C4-2B (cell line): ENCODE data around the gene PSKH1.

Source experiments
- CTCF ChIP-seq: fragments of 450-650 bp; conservative IDR thresholded peaks from 2 replicates; pipeline ENCODE4 v1.5.1; 2017; ENCODE audit warnings: mild to moderate bottlenecking
- ZFX ChIP-seq: fragments of 450-650 bp; IDR thresholded peaks from 2 replicates; pipeline ENCODE4 v1.6.1; 2017

DNA sequence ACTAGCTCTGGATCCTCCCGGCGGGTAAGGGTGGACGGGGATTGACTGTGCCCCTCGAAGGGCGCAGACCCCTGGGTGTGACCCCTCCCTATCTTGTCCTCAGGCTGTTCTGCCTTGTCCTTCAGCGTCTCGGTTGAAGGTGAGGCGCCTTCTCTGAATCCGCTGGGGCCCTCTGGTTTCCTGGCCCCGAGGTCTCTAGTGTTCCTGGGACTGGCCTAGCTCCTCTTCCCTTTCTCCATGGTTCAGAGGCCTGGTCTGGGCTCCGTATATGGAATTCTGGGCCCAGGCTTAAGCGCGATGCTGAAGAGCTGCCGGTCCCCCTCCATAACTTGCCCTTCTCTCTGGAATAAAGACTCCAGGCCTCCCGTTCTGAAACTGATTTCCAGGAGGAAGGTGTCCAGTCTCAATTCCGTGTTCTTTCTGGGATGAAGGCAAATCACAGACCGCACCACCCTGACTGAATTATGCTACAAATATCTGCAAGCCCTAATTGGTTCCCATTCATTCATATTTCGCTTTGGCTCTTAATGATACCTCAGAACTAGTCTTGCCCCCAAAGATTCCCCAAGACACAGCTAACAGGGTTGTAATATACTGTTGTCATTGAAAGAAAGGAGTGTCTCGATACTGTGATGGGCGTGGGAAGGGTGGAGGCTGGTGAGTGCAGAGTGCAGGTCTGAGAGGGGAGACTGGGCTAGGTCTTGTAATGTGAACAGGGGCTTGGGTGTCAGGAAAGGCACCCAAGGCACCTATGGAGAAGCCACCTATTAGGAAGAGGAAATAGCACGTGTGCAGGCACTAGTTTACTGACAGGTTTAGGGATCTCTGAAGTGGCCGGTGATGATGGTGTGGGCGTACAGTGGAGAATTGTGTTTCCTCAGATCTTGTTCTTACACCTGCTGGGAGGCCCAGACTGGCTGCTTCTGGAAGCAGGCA, 19.4 kb upstream of the PSKH1 start:
- TF ChIP-seq CTCF (no peak), ZFX (peak; percentile 48; the same call in 1 of the 2 replicates)
